Natural killer cell treated with Interleukin-12 subunit alpha and Interleukin-12 subunit beta and Interleukin-15 and Interleukin-18, amount 100 ng/mL, for 72 hours (primary cell): ENCODE results near the gene SLC47A2. TPM values are rescaled to one million over a fixed set of nuclear protein-coding genes. Genes with fewer than 3 reads are reported as not detected.
"Not testable (repeated sequence)": the region's sequence is repeated elsewhere in the genome, so short reads cannot be mapped to it uniquely, and the experiment has no call there.

Experiments used
- ATAC-seq, 2 donors: fragments of 150-1000 bp; cut with Tn5 transposase in 1 of 2; sonication (Bioruptor Pico), chemical (Tn5 transposase) in 1 of 2; 2 replicates each; pipeline ENCODE4 v1.10.0; 2021
- DNase-seq: peaks from one replicate; pipeline ENCODE4 v3.0.0; 2022; ENCODE audit warnings: low spot score
- H3K27ac Mint-ChIP-seq, 2 donors: 1 replicate in 1 of 2; 2 replicates in 1 of 2; pipeline ENCODE4 v1.8.0; 2022; ENCODE audit warnings: mixed read lengths in 2 of 2, mild to moderate bottlenecking in 1 of 2, moderate library complexity in 1 of 2
- H3K27me3 Mint-ChIP-seq, 2 donors: 1 replicate in 1 of 2; 2 replicates in 1 of 2; pipeline ENCODE4 v1.8.0; 2022; ENCODE audit warnings: mixed read lengths in 2 of 2
- H3K36me3 Mint-ChIP-seq: one replicate; pipeline ENCODE4 v1.8.0; 2022; ENCODE audit warnings: mixed read lengths
- H3K4me1 Mint-ChIP-seq, 2 donors: 1 replicate in 1 of 2; 2 replicates in 1 of 2; pipeline ENCODE4 v1.8.0; 2022; ENCODE audit warnings: low read depth in 2 of 2, mixed read lengths in 2 of 2, mild to moderate bottlenecking in 1 of 2
- H3K4me3 Mint-ChIP-seq: one replicate; pipeline ENCODE4 v1.8.0; 2022; ENCODE audit warnings: mixed read lengths
- H3K9me3 Mint-ChIP-seq: 2 replicates; pipeline ENCODE4 v1.8.0; 2022; ENCODE audit warnings: mixed read lengths
- total RNA-seq, 2 donors: library from RNA; stranded (reverse); gene quantifications; one replicate each; pipeline ENCODE4 v1.2.3, GENCODE V29; 2022

SLC47A2 gene, protein sequence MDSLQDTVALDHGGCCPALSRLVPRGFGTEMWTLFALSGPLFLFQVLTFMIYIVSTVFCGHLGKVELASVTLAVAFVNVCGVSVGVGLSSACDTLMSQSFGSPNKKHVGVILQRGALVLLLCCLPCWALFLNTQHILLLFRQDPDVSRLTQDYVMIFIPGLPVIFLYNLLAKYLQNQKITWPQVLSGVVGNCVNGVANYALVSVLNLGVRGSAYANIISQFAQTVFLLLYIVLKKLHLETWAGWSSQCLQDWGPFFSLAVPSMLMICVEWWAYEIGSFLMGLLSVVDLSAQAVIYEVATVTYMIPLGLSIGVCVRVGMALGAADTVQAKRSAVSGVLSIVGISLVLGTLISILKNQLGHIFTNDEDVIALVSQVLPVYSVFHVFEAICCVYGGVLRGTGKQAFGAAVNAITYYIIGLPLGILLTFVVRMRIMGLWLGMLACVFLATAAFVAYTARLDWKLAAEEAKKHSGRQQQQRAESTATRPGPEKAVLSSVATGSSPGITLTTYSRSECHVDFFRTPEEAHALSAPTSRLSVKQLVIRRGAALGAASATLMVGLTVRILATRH
- not detected for total RNA-seq

DNA sequence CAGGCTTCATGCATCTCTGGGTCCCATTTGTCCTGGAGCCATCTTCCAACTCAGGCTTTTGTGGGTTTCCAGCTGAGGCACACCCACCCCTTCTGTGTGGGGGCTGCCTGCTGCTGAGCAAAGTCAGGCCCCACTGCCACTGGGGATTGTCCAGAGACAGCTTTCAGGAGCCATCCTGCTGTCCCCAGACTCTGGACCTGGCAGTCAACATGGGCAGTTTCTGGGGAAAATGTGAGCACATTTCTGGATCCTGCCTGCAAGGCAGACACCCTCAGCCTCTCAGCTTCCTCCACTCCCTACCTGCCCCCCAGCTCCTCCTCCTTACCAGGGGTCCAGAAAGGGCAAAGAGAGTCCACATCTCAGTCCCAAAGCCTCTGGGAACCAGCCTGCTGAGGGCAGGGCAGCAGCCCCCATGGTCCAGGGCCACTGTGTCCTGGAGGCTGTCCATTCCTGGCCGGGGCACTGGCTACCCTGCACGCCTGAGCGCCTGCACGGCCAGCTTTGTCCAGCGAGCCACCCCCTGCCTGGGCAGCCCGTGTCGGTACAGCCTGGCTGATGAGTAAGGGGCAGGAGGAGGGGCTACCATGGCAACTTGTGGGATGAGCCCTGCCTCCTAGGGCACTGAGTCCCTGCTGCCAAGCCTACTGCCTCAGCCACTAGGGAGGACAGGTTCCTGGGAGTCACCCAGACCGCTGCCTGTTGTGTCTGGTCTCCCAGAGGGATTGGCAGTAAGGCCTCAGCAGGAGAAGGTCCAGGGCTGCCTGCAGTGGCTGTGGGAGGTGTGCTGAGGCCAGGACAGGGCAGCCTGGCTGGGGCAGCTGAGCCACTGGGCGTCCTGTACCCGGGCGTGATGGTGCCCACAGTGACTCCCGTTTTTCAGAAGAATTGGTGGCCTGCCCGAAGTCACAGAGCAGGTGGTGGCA lies at the start of gene SLC47A2:
SLC47A2 (minus strand) TSS at position 477 of the 923 bp plus-strand sequence; CDS start at position 448, 29 bp downstream.
- no peaks in the 10 kb centered on the region for H3K4me1 Mint-ChIP-seq
- H3K36me3 Mint-ChIP-seq: no peaks in the 10 kb centered on the region
- peak in 1 of 2 donors; percentile 16 for ATAC-seq
- no peaks in the 10 kb centered on the region for H3K27me3 Mint-ChIP-seq
- H3K27ac Mint-ChIP-seq: no peak within 1 kb of the TSS
- no peak for DNase-seq
- no peak within 1 kb of the TSS for H3K4me3 Mint-ChIP-seq
- no peaks in the 10 kb centered on the region for H3K9me3 Mint-ChIP-seq

DNA sequence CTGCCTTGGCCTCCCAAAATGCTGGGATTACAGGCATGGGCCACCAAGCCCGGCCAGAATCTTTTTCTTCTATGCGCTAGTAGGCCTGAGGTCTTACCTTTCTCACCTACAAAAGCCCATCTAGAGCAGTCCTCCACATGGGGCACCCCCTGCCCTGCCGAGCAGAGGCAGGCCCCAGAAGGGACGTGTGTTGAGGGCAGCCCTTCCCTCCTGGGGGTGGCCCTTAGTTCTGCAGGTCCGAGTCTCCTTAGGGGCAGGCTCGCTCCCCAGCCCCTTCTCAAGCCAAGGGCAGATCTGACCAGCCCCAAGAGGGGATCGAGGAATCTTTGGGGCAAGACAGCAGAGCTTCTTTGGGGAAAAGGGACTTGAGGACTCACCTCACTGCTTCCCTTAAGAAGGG lies 49.6 kb upstream of the SLC47A2 start:
- Mint-ChIP-seq H3K27me3 (peaks cover 6% of the 10 kb centered on the region in 2 donors), H3K36me3 (no peaks in the 10 kb centered on the region), H3K9me3 (no peaks in the 10 kb centered on the region), H3K27ac (no peak overlapping the region), H3K4me1 (peaks cover 0 to 2% of the 10 kb centered on the region in 2 donors), H3K4me3 (no peak overlapping the region)
- DNase-seq (no peak), ATAC-seq (no peak)

DNA sequence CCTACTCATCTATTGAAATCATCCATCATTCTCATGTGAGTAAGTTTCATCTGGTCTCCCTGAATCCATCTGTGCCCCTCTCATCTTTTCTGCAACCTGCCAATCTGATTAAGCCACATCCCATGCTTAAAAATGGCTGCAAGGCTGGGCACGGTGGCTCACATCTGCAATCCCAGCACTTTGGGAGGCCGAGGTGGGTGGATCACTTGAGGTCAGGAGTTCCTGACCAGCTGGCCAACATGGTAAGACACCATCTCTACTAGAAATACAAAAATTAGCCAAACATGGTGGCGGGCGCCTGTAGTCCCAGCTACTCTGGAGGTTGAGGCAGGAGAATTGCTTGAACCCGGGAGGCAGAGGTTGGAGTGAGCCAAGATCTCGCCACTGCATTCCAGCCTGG lies 47.6 kb upstream of the SLC47A2 start:
- H3K27me3 Mint-ChIP-seq: peaks cover 14% of the 10 kb centered on the region in 2 donors
- H3K27ac Mint-ChIP-seq: not testable (repeated sequence)

DNA sequence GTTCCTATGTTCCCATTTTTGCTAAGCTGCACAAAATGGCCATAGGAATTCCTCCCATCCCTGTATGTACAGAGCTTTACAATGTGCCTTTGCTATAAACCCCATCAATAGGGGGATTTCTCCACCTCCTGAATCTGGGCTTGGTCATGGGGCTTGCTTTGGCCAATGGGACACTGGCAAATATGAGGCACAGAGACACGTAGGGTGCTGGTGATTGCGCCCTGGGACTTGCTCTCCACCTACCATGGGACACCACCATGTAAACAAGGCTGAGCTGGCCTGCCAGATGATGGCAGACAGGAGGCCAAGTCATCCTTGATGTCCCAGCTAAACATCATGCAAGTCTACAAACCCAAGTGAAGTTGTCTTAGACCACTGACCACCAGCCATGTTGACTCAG lies 47.0 kb upstream of the SLC47A2 start:
- H3K36me3 Mint-ChIP-seq: no peaks in the 10 kb centered on the region
- no peaks in the 10 kb centered on the region for H3K9me3 Mint-ChIP-seq
- no peak for DNase-seq
- H3K4me3 Mint-ChIP-seq: no peak overlapping the region
- no peak overlapping the region for H3K27ac Mint-ChIP-seq
- H3K4me1 Mint-ChIP-seq: peaks cover 0 to 5% of the 10 kb centered on the region in 2 donors
- peaks cover 14 to 15% of the 10 kb centered on the region in 2 donors for H3K27me3 Mint-ChIP-seq
- no peak for ATAC-seq

More for the DNA sequence above, 47.6 kb upstream of the SLC47A2 start:
- not testable (repeated sequence) for H3K4me1 Mint-ChIP-seq, H3K4me3 Mint-ChIP-seq, DNase-seq, H3K36me3 Mint-ChIP-seq, H3K9me3 Mint-ChIP-seq, ATAC-seq

DNA sequence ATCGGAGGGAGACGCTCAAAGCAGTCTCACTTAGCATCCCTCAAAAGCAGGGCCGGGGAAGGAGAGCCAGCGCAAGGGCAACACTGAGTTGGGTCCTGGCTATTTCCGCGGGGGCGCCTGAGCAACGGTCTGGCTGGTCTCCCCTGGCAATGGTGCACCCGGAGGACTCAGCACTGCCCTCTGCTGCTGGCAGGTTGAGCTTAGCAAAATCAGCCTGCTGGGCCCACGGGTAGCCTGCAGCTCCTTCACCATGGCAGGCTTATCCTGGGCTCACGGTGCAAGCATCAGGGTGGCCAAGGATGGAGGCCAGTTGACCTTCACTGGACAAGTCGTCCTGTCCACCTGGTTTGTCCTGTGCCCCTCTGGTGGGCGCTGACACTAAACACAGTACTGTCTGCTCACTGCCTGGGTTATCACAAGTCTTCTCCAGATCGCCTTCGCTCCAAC lies 46.2 kb upstream of the SLC47A2 start:
- DNase-seq (no peak), ATAC-seq (peak; percentile 44 to 58)
- Mint-ChIP-seq H3K9me3 (no peaks in the 10 kb centered on the region), H3K27ac (no peak overlapping the region), H3K27me3 (peaks cover 14 to 15% of the 10 kb centered on the region in 2 donors), H3K4me1 (peaks cover 0 to 5% of the 10 kb centered on the region in 2 donors), H3K36me3 (no peaks in the 10 kb centered on the region), H3K4me3 (no peak overlapping the region)

DNA sequence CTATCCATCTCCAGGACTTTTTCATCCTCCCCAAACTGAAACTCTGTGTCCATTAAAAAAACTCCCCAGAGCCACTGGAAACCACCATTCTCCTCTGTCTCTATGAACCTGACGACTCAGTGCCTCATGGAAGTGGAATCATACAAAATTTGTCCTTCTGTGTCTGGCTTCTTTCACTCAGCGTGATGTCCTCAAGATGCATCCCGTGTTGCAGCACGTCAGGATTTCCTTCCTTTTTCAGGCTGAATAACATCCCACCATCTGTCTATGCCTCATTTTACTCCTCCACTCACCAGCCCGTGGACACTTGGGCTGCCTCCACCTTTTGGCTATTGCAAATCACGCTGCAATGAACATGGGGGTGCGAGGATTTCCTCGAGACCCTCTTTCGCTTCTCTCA lies 44.4 kb upstream of the SLC47A2 start:
- Mint-ChIP-seq H3K4me1 (peaks cover 0 to 2% of the 10 kb centered on the region in 2 donors), H3K4me3 (no peak overlapping the region), H3K9me3 (no peaks in the 10 kb centered on the region), H3K36me3 (no peaks in the 10 kb centered on the region), H3K27ac (no peak overlapping the region), H3K27me3 (peaks cover 14 to 20% of the 10 kb centered on the region in 2 donors)
- no peak for ATAC-seq
- no peak for DNase-seq

DNA sequence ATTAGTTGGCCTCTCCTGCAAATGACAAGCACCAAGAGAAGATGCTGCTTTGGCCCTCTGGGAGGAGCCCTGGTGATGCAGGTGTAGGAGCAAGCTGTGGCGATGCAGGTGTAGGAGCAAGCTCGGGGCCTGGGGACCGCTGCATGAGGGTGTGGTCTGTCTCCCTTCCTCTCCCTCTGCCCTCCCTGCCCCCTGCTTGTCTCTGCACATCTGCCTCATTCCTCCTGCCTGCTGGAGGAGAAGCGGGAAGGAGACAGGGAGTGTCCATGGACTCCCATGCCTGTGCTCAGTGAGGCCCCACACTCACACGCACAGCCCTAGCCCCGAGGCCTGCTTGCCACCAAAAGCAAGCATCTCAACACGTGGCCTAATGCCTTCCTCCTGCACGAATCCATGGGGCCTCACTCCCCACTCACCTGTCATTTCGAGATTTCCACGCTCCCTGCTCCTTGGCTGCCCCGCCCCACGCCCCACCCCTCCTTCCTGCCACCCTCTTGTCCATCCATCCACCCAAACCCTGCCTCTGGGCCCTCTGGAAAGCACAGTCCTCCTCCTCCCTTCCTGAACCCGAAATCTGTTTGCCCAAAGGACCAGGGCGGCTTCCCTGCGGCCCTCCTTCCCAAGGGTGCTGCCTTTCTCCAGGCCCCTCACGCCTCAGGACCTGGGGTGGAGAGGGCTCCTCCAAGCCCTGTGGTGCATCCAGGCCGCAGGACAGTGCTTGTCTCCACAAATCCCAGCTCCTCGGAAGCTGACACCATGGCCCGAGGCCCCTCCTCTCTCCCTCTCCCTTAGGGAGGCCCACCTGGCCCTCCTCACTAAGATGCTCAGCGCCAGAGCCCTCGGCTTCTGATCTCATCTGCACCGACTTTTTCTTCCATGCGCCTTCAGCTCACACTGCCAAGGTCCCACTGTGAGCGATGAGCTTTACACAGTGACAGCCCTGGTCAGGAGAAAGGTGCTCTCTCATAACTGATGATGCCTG lies 43.5 kb upstream of the SLC47A2 start:
- peaks cover 14 to 23% of the 10 kb centered on the region in 2 donors for H3K27me3 Mint-ChIP-seq
- H3K9me3 Mint-ChIP-seq: no peaks in the 10 kb centered on the region
- ATAC-seq: no peak
- H3K36me3 Mint-ChIP-seq: no peaks in the 10 kb centered on the region
- DNase-seq: no peak
- no peak overlapping the region for H3K27ac Mint-ChIP-seq
- H3K4me3 Mint-ChIP-seq: no peak overlapping the region
- H3K4me1 Mint-ChIP-seq: peaks cover 0 to 2% of the 10 kb centered on the region in 2 donors

DNA sequence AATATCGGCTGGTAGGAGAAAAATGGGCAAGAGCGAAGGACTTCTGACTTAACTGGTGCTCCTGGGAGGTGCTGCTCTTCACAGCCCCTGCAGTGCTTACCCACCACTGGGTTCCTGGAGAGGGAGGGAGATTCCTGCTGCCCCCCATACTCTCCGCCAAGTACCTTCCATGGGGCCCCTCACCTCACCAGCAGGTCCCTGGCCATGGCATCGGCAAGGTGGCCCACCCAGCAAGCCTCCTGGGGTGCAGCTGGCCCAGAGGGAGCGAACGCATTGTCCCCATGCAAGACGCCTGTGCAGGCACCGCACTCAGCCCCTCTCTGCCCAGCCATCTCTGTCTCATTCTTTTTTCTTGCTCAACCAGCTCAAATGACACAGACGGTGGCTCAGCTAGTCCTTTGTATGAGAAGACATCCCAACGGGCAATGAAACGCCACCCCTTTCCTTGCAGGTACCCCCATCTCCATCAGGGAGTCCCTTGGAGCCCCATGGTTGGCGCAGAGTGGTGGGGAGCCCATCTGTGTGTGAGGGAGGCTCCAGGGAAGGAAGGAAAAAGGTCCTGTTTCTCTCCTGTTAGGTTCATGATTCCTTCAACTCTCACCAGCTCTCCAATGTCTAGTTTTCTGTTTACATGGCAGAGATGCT lies 41.3 kb upstream of the SLC47A2 start:
- Mint-ChIP-seq H3K36me3 (no peaks in the 10 kb centered on the region), H3K4me1 (peaks cover 0 to 2% of the 10 kb centered on the region in 2 donors), H3K27me3 (peaks cover 17 to 21% of the 10 kb centered on the region in 2 donors), H3K27ac (no peak overlapping the region), H3K9me3 (no peaks in the 10 kb centered on the region), H3K4me3 (no peak overlapping the region)
- DNase-seq (peak; percentile 44), ATAC-seq (no peak)

DNA sequence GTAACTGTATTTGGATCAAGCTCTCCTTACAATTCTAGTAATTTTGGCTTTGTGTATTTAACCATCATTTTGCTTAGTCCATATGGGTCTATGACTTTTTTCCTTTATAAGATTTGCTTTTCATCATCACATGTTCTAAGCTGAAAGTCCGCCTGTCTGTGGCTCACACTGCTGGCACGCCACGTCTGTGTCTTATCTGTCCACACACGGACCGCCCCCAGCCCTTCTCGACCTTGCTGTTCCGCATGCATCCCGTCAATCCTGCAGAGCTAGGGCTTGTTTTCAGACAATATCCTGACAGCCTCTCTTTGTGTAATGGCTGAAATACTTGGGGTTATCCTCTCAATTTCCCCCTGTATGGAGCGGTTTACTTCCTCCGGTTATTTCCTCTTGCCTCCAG lies 40.2 kb upstream of the SLC47A2 start:
- Mint-ChIP-seq H3K27me3 (peaks cover 17 to 24% of the 10 kb centered on the region in 2 donors), H3K9me3 (no peaks in the 10 kb centered on the region), H3K4me1 (peaks cover 0 to 2% of the 10 kb centered on the region in 2 donors), H3K27ac (no peak overlapping the region), H3K36me3 (no peaks in the 10 kb centered on the region), H3K4me3 (no peak overlapping the region)
- no peak for ATAC-seq
- no peak for DNase-seq

DNA sequence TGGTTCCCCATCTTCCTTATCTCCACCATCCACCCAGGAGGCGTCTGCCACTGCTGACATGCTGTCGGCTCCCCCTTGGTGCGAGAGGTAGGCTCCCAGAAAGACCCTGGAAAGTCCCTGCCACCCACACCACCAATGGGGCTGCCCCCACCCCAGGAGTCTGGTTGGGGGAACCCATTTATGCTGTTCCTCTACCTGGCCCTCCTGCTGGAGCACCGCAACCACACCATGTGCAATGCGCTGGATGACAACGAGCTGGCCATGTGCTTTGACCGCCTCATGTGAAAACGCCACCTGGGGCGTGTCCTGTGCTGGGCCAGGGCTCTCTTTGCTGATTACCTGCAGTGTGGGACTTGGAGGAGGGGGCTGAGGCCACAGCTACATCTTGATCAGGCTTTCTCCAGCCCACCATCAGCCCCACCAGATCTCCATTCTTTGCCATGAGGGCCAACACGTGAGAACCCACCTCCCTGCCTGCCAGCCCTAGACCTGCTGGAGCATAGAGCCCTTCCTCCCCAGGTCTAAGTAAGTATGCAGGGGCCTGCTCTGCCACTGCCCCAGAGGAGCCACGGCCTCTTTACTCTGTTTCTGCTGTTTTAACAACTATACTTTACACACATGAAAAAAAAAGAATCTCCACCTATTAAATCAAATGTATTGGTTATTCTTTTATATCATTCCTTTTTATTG lies 39.6 kb upstream of the SLC47A2 start:
- H3K27me3 Mint-ChIP-seq: peaks cover 21 to 27% of the 10 kb centered on the region in 2 donors
- DNase-seq (no peak), ATAC-seq (no peak)
- no peaks in the 10 kb centered on the region for H3K9me3 Mint-ChIP-seq
- peaks cover 0 to 2% of the 10 kb centered on the region in 2 donors for H3K4me1 Mint-ChIP-seq
- no peak overlapping the region for H3K27ac Mint-ChIP-seq
- H3K4me3 Mint-ChIP-seq: no peak overlapping the region
- no peaks in the 10 kb centered on the region for H3K36me3 Mint-ChIP-seq

DNA sequence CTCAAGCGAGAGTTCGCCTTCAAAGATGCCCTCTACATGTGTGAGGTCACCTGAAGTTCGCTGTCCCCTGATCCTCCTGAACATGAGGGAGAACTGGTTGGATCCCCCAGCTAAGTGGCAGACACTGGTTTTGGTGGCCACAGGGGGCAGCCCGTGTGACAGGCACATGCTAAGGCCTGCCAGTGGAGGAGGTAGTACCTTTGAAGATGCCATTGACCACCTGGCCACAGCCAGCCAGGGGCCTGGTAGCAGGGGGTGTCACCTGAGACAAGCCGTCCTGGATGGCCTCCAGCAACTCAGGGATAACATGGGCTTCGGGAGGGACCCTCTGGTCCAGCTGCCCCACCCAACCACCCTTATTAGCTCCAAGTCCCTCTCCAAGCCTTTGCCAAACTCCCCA lies 39.0 kb upstream of the SLC47A2 start:
- ATAC-seq (no peak), DNase-seq (no peak)
- H3K4me1 Mint-ChIP-seq: peaks cover 0 to 2% of the 10 kb centered on the region in 2 donors
- no peak overlapping the region for H3K4me3 Mint-ChIP-seq
- no peak overlapping the region for H3K27ac Mint-ChIP-seq
- H3K27me3 Mint-ChIP-seq: peaks cover 18 to 26% of the 10 kb centered on the region in 2 donors
- no peaks in the 10 kb centered on the region for H3K9me3 Mint-ChIP-seq
- H3K36me3 Mint-ChIP-seq: no peaks in the 10 kb centered on the region
